HL-60/S4 treated with phorbol 12-myristate 13-acetate at 8.2 ng/mL for 4 days and 3 days (cell line): ENCODE data around the gene TMEM259.

Experiments
- in situ Hi-C: fragments of 300-500 bp; cut with MboI; formaldehyde crosslinking; loops from 2 replicates; pipeline ENCODE4 v1.15.0; 2022; ENCODE audit warnings: low sequenced_read_pairs

Gene TMEM259

DNA sequence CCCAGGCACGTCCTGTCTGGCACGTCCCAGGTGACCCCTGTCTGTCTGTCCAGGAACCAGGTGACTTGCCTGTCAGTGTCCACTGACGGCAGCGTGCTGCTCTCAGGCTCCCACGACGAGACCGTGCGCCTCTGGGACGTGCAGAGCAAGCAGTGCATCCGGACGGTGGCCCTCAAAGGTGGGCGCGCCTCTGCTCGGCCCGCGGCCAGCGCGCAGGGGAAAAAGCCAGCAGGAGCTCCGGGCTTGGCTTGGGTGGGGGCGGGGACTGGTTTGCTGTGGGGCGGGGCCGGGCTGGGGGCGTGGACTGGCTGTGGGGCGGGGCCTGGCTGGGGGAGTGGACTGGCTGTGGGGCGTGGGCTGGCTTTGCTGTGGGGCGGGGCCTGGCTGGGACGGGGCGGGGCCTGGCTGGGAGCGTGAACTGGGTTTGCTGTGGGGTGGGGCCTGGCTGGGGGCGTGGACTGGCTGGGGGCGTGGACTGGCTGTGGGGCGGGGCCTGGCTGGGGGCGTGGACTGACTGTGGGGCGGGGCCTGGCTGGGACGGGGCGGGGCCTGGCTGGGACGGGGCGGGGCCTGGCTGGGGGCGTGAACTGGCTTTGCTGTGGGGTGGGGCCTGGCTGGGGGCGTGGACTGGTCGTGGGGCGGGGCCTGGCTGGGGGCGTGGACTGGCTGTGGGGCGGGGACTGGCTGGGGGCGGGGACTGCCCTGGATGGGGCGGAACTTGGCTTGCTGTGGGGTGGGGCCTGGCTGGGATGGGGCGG is 29.6 kb downstream of the TMEM259 start:
- in situ Hi-C loops = loop anchor here (25.0 kb wide), 1 partner anchor 129 kb away; the partner anchor contains the start of genes CFD and ELANE

DNA sequence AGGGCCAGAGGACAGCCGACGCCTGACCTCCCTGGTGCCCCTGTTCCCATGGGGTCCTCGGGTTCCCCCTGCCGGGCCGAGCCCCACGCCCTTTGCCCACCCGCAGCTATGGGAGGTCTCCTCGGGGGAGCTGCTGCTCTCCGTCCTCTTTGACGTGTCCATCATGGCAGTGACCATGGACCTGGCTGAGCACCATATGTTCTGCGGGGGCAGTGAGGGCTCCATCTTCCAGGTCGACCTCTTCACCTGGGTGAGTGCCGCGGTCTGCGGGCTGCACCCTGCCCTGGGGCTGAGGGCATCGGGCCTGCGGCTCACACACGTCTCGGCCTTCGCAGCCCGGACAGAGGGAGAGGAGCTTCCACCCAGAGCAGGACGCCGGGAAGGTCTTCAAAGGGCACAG is 30.2 kb downstream of the TMEM259 start:
- in situ Hi-C loops = loop anchor here (25.0 kb wide), 1 partner anchor 128 kb away; the partner anchor contains the start of genes CFD and ELANE

DNA sequence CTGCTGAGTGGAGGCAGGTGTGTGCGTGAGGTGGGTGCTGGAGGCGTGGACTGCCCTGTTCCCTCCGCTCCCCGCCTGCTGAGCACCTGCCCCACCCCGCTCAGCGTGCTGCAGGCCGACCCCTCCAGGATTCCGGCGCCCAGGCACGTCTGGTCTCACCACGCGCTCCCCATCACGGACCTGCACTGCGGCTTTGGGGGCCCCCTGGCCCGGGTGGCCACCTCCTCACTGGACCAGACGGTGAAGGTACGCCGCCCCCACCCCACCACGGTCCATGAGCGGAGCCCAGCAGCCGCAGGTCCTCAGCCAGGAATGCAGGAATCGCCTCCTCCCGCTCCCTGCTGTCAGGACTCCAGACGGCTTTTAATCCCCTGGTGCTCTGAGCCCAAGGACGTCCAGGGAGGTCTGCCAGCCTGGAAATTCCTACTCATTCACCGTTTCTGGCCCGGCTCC is 30.8 kb downstream of the TMEM259 start:
- in situ Hi-C loops = loop anchor here (25.0 kb wide), 1 partner anchor 128 kb away; the partner anchor contains the start of genes CFD and ELANE

DNA sequence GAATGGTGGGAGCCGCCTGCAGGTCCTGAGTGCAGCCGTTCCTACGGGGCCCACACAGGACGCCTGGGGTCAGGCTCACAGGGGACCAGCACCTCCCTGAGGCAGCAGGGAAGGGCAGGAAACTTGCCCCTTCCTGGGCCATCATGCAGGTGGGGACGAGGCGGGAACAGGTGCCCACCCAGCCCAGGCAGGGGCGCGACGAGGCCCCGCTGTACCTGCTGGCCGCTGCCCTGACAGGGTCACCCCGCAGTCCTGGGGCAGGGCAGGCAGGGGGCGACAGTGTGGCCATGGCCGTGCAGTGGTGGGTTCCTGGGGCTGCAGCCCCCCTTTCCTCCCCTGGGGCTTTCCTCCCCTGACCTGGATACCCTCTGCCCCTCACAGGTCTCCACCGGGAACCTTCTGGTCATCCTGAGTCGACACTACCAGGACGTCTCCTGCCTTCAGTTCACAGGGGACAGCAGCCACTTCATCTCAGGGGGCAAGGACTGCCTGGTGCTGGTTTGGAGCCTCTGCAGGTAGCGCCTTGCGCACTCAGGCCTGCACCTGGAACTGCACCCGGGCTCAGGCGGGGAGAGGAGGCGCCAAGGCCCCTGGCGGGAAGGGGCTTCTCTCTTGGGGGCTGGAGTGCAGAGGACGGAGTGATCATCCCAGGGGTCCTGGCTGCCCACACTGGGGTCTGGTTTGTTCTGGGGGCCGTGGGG is 31.4 kb downstream of the TMEM259 start:
- in situ Hi-C loops = loop anchor here (10.0 to 25.0 kb wide), 2 partner anchors 65 to 127 kb away; partner anchors contain the start of genes ARID3A, CFD and ELANE

DNA sequence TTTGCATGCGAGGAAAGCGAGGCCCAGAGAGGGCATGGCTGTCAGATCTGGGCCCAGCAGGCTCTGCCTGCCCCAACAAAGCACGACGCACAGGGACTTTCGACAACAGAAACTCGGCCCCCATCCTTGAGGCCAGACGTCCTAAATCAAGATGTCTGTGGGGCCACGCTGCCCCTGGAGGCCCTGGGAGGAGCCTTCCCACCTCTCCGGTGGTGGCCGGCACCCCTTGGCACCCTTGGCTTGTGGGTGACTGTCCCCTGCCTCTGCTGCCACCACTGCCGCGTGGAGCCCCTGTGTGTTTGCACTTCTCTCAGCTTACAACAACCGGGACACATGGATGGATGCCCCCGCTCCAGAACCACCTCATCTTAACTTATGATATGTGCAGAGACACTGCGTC is 32.4 kb downstream of the TMEM259 start:
- in situ Hi-C loops = loop anchor here (10.0 to 25.0 kb wide), 2 partner anchors 64 to 126 kb away; partner anchors contain the start of genes ARID3A, CFD and ELANE

DNA sequence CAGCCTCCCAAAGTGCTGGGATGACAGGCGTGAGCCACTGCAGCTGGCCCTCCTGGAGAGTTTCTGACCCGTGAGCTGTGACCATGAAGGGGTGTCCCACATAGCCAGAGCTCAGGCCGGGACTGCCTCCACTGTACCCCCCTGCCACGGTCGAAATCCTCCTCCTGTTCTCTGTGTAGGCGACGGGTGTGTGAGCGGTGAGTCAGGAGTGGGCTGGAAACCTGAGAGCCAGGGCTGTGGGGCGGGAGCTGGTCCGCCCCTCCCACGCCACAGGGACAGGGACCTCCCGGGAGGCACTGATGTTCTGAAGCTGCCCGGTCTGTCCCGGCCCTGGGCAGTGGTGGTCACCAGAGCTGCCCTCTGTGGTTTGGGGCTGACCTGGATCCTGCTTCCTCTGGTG is 32.8 kb downstream of the TMEM259 start:
- in situ Hi-C loops = loop anchor here (10.0 to 25.0 kb wide), 2 partner anchors 63 to 126 kb away; partner anchors contain the start of genes ARID3A, CFD and ELANE

DNA sequence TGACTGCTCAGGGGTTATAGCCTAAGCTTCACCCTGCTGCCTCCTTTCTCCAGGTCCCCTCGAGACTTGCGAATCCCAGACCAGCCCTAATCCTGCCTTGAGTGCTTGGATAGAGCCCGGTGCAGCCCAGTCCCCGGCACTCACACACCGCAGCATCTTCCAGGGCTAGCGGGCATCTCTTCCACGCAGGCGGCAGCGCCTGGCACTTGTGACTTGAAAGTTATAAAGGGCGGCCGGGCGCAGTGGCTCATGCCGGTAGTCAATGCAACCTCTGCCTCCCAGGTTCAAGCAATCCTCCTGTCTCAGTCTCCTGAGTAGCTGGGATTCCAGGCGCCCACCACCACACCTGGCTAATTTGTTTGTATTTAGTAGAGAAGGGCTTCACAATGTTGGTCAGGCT is 34.8 kb downstream of the TMEM259 start:
- in situ Hi-C loops = loop anchor here (10.0 to 25.0 kb wide), 2 partner anchors 61 to 124 kb away; partner anchors contain the start of genes ARID3A, CFD and ELANE

DNA sequence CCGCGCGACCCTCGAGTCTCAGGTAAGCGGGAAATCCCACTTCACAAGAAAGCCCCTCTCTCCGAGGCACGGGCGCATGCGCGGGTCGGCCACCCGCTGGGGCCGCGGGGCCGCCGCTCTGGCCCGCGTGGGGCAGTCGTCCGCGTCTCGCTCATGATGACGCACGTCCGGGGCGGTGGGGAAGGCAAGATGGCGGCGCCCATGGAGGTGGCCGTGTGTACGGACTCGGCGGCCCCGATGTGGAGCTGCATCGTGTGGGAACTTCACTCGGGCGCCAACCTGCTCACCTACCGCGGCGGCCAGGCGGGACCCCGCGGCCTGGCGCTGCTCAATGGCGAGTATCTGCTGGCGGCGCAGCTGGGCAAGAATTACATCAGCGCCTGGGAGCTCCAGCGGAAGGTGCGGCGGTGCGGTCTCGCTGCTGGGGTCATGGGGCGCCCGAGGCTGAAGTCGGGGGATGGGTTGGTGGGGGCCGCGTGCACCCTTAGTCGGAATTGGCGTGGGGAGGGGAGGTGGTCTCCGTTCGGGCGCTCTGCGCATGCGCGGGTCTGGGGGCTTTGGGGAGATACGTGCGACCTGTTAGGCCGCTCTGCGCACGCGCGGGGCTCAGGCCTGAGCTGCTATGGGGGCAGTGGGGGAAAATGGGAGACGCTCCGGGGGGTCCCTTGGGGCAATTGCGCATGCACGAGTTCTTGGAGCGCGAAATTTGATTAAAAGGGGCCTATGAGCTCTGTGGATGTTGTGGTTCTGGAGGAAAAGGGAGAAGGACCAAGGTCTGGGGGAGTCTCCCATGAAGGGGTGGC is 36.6 kb downstream of the TMEM259 start, which contains the start of gene WDR18:
TSS of gene WDR18 (plus strand) at position 181 of the 803 bp plus-strand sequence. CDS start at position 190, 9 bp downstream.
- in situ Hi-C loops = loop anchor here (10.0 to 25.0 kb wide), 2 partner anchors 60 to 122 kb away; partner anchors contain the start of genes ARID3A, CFD and ELANE

DNA sequence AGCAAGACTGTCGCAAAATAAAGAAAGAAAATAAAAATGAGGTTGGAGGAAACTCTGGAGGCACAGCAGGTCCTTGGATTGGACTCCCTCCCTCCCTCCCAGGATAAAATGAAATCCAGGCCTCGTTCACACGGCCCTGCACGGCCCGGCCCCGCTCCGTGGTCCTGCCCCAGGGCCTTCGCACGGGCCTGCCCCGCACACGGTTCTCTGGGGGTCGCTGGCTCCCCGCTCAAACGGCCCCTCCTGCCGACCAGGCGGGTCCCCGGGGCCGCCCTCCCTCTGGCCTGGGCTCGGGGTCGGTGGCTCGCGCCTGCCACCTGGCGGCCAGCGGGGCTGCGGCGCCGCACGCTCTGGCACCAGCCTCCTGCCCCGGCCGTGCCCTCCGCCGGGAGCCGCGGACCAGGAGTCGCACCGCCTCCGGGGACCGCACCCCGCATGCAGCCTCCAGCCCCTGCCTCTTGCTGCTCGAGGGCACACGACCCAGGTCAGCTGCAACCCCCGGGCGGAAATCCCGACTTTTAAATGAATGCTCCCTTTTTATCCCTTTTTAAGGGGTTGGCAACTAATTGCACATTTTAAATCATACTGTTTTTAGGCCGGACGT is 38.3 kb downstream of the TMEM259 start:
- in situ Hi-C loops = loop anchor here (10.0 to 25.0 kb wide), 2 partner anchors 58 to 120 kb away; partner anchors contain the start of genes ARID3A, CFD and ELANE

DNA sequence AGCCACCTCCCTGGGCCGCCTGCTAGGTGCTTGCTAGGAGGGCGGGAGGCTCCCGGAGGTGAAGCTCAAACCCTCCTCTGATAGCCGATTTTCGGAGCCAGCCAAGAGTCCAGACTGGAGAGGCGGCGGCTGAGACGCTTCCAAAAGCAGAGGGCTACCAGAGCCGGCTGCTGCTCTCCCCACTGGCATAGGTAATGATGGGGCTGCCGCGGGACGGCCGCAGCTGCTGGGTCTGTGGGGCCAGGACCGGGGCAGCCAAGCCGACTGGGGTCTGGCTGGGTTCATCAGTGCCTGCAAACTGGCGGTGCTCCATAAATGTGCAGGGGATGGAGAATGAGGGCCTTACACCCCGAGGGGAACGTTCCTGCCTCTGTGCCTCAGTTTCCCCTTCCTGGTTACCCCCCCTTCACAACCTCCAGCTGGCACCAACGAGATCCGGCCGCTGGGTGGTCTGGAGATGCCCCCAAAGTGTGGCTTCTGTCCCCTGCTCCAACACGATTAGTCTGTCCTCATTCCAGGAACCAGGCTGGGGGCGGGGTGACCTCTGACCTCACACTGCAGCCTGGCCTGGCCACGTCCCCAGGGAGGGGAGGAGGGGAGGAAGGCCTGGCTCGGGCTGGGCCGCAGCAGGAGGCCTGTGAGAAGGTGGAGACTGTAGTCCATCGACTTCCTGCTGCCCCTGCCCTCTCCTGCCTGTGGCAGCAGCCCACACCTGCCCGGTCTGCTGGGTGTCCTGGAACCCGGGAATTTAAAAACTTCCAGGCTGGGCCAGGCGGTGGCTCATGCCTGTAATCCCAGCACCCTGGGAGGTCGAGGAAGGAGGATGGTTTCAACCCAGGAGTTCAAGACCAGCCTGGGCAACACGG is 40.6 kb downstream of the TMEM259 start:
- in situ Hi-C loops = loop anchor here (10.0 to 25.0 kb wide), 2 partner anchors 56 to 118 kb away; partner anchors contain the start of genes ARID3A, CFD and ELANE

DNA sequence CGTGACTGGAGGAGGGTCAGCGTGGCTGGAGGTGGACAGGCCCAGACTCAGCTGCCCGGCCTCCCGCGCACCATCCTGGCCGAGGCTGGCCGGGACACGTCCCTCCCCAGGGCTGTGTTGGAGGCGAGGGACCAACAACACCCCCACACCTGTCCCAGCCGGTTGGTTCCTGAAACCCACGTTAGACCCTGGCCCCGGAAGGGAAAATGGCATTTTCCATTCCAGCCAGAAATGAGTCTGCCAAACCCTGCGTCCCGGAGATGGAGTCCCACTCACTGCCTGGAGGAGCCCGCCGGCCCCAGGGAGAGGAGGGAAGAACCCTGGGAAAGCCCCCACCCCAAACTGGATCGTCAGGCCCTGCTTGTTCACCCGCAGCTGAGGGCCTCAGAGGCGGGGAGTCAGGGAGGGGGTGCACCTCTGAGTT is 41.6 kb downstream of the TMEM259 start:
- in situ Hi-C loops = loop anchor here (25.0 kb wide), 1 partner anchor 117 kb away; the partner anchor contains the start of genes CFD and ELANE

DNA sequence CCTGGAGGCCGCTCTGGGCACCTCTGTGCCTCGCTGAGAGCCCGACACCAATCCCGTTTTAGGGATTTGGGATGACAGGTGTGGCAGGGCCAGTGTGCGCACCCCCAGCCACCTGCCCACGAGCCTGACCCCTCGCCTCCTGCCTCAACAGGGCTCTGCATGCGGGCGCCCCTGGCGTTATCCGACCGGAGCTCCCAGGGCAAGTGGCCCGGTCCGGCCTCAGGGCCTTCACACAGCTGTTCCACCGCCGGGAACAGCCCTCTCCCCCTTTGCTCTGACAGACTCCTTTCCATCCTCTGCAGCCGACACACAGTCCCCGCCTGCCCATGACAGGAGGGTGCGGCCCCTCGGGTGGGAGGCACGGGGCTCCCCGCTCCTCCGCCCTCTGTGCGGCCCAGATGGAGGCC is 43.9 kb downstream of the TMEM259 start:
- in situ Hi-C loops = loop anchor here (25.0 kb wide), 1 partner anchor 115 kb away; the partner anchor contains the start of genes CFD and ELANE

DNA sequence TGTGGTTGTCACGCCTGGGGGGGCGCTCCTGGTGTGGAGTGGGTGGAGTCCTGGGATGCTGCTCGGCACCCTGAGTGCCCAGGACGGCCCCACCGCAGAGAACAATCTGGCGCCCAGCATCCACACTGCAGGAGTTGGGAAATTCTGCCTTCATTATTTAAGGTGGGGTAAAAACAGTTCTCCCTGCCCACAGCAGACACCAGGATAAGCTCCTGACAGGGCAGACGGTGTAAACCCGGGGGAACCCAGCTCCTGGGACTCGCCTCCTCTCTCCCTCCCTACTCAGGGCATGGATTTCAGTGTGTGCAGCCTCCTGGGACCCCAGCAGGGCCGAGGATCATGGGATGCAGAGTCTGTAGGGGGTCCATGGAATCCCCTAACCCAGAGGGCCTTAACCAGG is 44.4 kb downstream of the TMEM259 start:
- in situ Hi-C loops = loop anchor here (25.0 kb wide), 1 partner anchor 114 kb away; the partner anchor contains the start of genes CFD and ELANE

DNA sequence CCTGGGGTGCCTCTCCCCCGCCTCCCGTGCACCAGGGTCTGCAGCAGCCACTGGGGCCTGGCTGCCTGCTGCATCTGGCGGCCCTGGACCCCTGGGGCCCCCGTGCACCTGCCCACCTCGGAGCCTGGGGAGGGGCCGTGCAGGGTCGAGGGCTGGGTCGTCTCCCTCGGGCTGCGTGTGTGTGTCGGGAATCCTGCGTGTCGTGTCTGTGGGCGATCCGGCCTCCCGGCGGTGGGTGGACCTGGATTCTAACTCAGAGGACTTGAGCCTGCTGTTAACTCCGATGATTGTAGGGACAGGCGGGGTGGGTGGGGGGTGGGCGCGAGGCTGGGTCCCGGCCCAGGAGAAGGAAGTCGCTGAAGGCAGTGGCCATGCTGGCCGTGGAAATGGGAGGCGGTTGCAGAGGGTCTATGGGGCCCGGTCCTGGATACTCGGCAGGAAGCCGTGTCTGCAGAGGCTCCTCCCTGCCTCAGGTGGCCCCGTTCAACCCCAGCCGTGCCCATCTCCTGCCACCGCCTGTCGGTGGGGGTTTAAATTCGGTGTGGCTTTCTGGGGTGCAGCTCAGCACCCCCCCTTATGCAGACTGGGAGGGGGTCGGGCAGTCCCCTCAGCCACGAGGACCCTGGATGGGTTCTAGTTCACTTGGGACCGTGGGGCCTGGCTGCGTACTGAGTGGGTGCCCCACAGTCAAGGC is 46.2 kb downstream of the TMEM259 start:
- in situ Hi-C loops = loop anchor here (25.0 kb wide), 1 partner anchor 112 kb away; the partner anchor contains the start of genes CFD and ELANE

DNA sequence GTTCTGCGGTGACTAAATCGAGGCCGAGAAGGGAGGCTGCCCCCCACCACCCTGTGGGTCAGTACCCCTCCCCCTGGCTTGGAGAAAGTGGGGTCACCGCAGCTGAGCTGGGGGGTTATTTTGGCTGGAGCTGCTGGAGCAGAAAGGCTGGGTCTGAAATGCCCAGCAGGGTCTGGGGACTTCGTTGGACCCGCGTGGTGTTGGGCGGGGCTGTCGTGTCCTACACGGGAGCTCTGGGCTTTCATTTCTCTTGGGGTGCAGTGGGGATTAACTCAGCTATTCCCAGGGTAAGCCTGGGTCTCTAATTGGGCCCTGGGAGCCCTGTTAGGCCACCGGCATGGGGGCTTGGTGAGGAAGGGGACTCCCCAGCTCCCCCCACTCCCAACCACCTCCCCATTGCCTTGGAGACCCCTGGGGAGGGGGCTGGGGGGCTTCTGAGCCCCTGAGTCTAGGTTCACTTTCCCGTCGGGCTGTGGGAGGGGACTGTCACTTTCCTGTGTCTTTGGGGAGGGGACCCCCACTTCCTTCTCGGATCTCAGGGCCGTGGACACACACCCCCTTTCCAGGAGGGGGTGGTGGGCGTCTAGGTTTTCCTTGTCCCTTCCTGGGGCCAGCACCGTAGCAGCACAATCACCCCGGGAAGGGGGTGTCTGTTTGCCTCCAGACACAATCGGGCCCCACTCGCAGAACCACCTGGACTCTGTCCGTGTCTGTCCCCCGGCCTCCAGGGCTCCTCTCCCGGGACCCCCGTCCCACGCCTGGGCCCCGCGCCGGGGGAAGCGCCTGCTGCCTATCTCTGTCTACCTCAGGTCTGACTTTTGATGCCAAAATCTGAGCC is 47.0 kb downstream of the TMEM259 start:
- in situ Hi-C loops = no loop called here

DNA sequence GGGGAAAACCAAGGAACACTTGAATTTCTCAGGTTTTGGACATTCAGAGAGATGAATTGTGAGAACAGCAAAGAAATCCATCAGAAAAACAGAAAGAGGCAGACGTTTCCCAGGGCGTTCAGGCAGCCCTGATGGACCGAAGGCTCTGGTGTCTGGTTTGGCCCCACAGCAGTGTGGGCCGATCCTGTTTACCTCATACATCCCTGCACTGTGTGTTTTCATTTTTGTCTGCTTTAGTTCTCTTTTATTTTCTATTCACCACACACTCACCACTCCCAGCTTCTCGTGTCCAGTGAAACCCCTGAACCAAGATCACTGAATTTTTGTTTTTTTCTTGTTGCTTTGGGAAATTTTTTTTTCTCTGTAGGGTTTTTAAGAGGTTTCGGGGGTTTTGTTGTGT is 48.6 kb downstream of the TMEM259 start:
- in situ Hi-C loops = no loop called here

DNA sequence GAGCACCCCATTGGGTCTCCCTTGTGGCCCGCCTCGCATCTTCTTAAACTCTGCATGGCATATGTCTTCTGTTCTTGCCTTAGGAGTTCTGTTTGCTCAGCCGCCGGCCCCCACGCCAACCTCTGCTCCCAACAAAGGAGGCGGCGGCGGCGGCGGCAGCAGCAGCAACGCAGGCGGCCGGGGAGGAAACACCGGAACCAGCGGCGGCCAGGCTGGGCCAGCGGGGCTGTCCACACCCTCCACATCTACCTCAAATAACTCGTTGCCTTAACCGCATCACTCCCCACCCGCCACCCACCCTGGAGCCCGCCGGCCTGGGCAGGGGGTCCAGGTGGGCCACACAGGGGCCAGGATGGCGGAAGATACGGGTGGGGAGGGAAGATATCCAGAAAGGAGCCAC is 49.1 kb downstream of the TMEM259 start:
- in situ Hi-C loops = no loop called here
